OCI-LY1 (cell line): ENCODE measurements around the gene EEPD1.
"Not testable (repeated sequence)": the region's sequence is repeated elsewhere in the genome, so short reads cannot be mapped to it uniquely, and the experiment has no call there.

ENCODE experiments used
- H2AFZ ChIP-seq: fragments of 200-600 bp; sonication (generic), shearing (Covaris generic); 2 replicates; pipeline ENCODE4 v1.6.0; 2014; ENCODE audit warnings: antibody characterized with exemption, mild to moderate bottlenecking, low read length
- H3F3A ChIP-seq: fragments of 200-600 bp; sonication (generic), shearing (Covaris generic); 2 replicates; pipeline ENCODE4 v1.6.0; 2014; ENCODE audit warnings: mild to moderate bottlenecking, antibody characterized with exemption, low read length, moderate library complexity; ENCODE audit not compliant: insufficient read depth
- H3K27ac ChIP-seq: fragments of 200-600 bp; sonication (generic); 2 replicates; pipeline ENCODE4 v1.5.1; 2014; ENCODE audit warnings: low read length, mixed run types, mild to moderate bottlenecking, low read depth; ENCODE audit not compliant: poor library complexity, severe bottlenecking
- H3K27me3 ChIP-seq: fragments of 200-600 bp; sonication (generic); 2 replicates; pipeline ENCODE4 v1.6.0; 2014; ENCODE audit warnings: antibody characterized with exemption, mild to moderate bottlenecking, low read length, moderate library complexity; ENCODE audit not compliant: insufficient read depth
- H3K36me3 ChIP-seq: fragments of 200-600 bp; sonication (generic); 2 replicates; pipeline ENCODE4 v1.6.1; 2014; ENCODE audit warnings: mild to moderate bottlenecking, antibody characterized with exemption, low read length, moderate library complexity, mixed read lengths; ENCODE audit not compliant: insufficient read depth
- H3K4me1 ChIP-seq: fragments of 200-600 bp; sonication (generic); 2 replicates; pipeline ENCODE4 v1.5.1; 2014; ENCODE audit warnings: mild to moderate bottlenecking, low read length, moderate library complexity; ENCODE audit not compliant: insufficient read depth, severe bottlenecking
- H3K4me2 ChIP-seq: fragments of 200-600 bp; sonication (generic), shearing (Covaris generic); 2 replicates; pipeline ENCODE4 v1.6.1; 2014; ENCODE audit warnings: low read length
- H3K4me3 ChIP-seq: fragments of 200-600 bp; sonication (generic); 2 replicates; pipeline ENCODE4 v1.5.1; 2014; ENCODE audit warnings: low read length, low read depth, mild to moderate bottlenecking, mixed read lengths; ENCODE audit not compliant: poor library complexity, severe bottlenecking
- H3K79me2 ChIP-seq: fragments of 200-600 bp; shearing (Covaris generic); 2 replicates; pipeline ENCODE4 v1.6.1; 2016; ENCODE audit warnings: mixed run types, low read length, mixed read lengths; ENCODE audit not compliant: insufficient read depth
- H3K9ac ChIP-seq: fragments of 200-600 bp; sonication (generic), shearing (Covaris generic); 2 replicates; pipeline ENCODE4 v1.6.1; 2014; ENCODE audit warnings: mild to moderate bottlenecking, low read length, mixed read lengths
- H3K9me2 ChIP-seq: fragments of 200-600 bp; sonication (generic), shearing (Covaris generic); 2 replicates; pipeline ENCODE4 v1.6.1; 2014; ENCODE audit warnings: low read depth, mild to moderate bottlenecking, low read length, mixed read lengths
- H3K9me3 ChIP-seq: fragments of 200-600 bp; shearing (Covaris generic); 2 replicates; pipeline ENCODE4 v1.6.1; 2014; ENCODE audit warnings: low read length, mixed read lengths
- H4K20me1 ChIP-seq: fragments of 200-600 bp; sonication (generic), shearing (Covaris generic); 2 replicates; pipeline ENCODE4 v1.6.0; 2016; ENCODE audit warnings: mild to moderate bottlenecking, low read length; ENCODE audit not compliant: insufficient read depth
- CTCF ChIP-seq: fragments of 200-600 bp; sonication (generic), shearing (Covaris generic); IDR thresholded peaks from 2 replicates; pipeline ENCODE4 v1.5.1; 2017; ENCODE audit warnings: mild to moderate bottlenecking, antibody characterized with exemption, low read length, moderate library complexity, mixed read lengths
- EZH2 ChIP-seq: fragments of 200-600 bp; sonication (generic), shearing (Covaris generic); IDR thresholded peaks from 2 replicates; pipeline ENCODE4 v1.8.0; 2017; ENCODE audit warnings: borderline replicate concordance, mixed run types, mild to moderate bottlenecking, antibody characterized with exemption, low read length, moderate library complexity, mixed read lengths

EEPD1 gene

GRCh38 chr7:36119005-36119706, 33.9 kb upstream of the EEPD1 start:
- Histone ChIP-seq H3K27me3 (peaks cover 4% of the 10 kb centered on the region; the same call in 1 of the 2 replicates), H3F3A (no peaks in the 10 kb centered on the region), H3K9ac (no peak overlapping the region), H4K20me1 (no peaks in the 10 kb centered on the region), H3K4me1 (no peaks in the 10 kb centered on the region), H3K36me3 (no peaks in the 10 kb centered on the region), H3K4me2 (no peak overlapping the region), H3K4me3 (no peak overlapping the region), H3K9me3 (no peaks in the 10 kb centered on the region), H2AFZ (no peak overlapping the region), H3K79me2 (no peaks in the 10 kb centered on the region), H3K27ac (no peak overlapping the region), H3K9me2 (no peaks in the 10 kb centered on the region)
- no peak for TF ChIP-seq EZH2
- TF ChIP-seq CTCF = no peak

- not testable (repeated sequence) for H3K27me3 ChIP-seq, H3K9me3 ChIP-seq, H3K27ac ChIP-seq, H3K9ac ChIP-seq, H3K9me2 ChIP-seq, H3K4me3 ChIP-seq, H2AFZ ChIP-seq, H4K20me1 ChIP-seq, H3K4me1 ChIP-seq, H3F3A ChIP-seq, H3K79me2 ChIP-seq, H3K4me2 ChIP-seq, H3K36me3 ChIP-seq
Observed at GRCh38 chr7:36119983-36120646, 32.9 kb upstream of the EEPD1 start.

- not testable (repeated sequence) for H3F3A ChIP-seq, H3K27ac ChIP-seq, H3K4me3 ChIP-seq, H3K4me2 ChIP-seq, H3K79me2 ChIP-seq, H4K20me1 ChIP-seq, H3K9me2 ChIP-seq, H3K36me3 ChIP-seq, H3K9me3 ChIP-seq, H3K4me1 ChIP-seq, H2AFZ ChIP-seq, H3K9ac ChIP-seq, H3K27me3 ChIP-seq
Observed at GRCh38 chr7:36125630-36126029, 27.4 kb upstream of the EEPD1 start.

GRCh38 chr7:36127075-36127740, 25.8 kb upstream of the EEPD1 start:
- Histone ChIP-seq H3K4me2 (no peak overlapping the region), H3K36me3 (no peaks in the 10 kb centered on the region), H3K9ac (no peak overlapping the region), H3K27me3 (no peaks in the 10 kb centered on the region), H3K9me3 (no peaks in the 10 kb centered on the region), H3K4me1 (no peaks in the 10 kb centered on the region), H4K20me1 (no peaks in the 10 kb centered on the region), H3K79me2 (no peaks in the 10 kb centered on the region), H3F3A (no peaks in the 10 kb centered on the region), H3K27ac (no peak overlapping the region), H3K9me2 (no peaks in the 10 kb centered on the region), H2AFZ (no peak overlapping the region), H3K4me3 (no peak overlapping the region)
- TF ChIP-seq CTCF = no peak
- no peak for TF ChIP-seq EZH2
